H9 (cell line): ENCODE measurements around the gene MYH16. TPM values are rescaled to one million over a fixed set of nuclear protein-coding genes. Genes with fewer than 3 reads are reported as not detected.

ENCODE experiments used
- DNase-seq: peaks from one replicate; pipeline ENCODE4 v3.0.0-alpha.2; 2017
- H2AFZ ChIP-seq: one replicate; pipeline ENCODE4 v1.6.1; 2013; ENCODE audit warnings: mild to moderate bottlenecking, low read length, control low read depth, moderate library complexity
- H2AK5ac ChIP-seq: 2 replicates; pipeline ENCODE4 v1.6.1; 2013; ENCODE audit warnings: low read length, control low read depth, mixed read lengths; ENCODE audit not compliant: insufficient read length
- H2BK120ac ChIP-seq: one replicate; pipeline ENCODE4 v1.6.1; 2013; ENCODE audit warnings: low read depth, mild to moderate bottlenecking, low read length, control low read depth, inconsistent platforms; ENCODE audit not compliant: poor library complexity, severe bottlenecking
- H2BK12ac ChIP-seq: 2 replicates; pipeline ENCODE4 v1.6.1; 2013; ENCODE audit warnings: low read length, control low read depth, mixed read lengths, low read depth; ENCODE audit not compliant: insufficient read length
- H2BK15ac ChIP-seq: 2 replicates; pipeline ENCODE4 v1.6.1; 2013; ENCODE audit warnings: low read depth, low read length, control low read depth
- H2BK20ac ChIP-seq: one replicate; pipeline ENCODE4 v1.6.1; 2013; ENCODE audit warnings: low read depth, mild to moderate bottlenecking, low read length, control low read depth, inconsistent platforms; ENCODE audit not compliant: poor library complexity, severe bottlenecking
- H2BK5ac ChIP-seq: 2 replicates; pipeline ENCODE4 v1.6.1; 2013; ENCODE audit warnings: low read length, control low read depth, mixed read lengths; ENCODE audit not compliant: insufficient read length
- H3K14ac ChIP-seq: 2 replicates; pipeline ENCODE4 v1.6.1; 2013; ENCODE audit warnings: low read length, control low read depth; ENCODE audit not compliant: insufficient read depth
- H3K18ac ChIP-seq: 2 replicates; pipeline ENCODE4 v1.6.1; 2013; ENCODE audit warnings: low read depth, mild to moderate bottlenecking, mixed read lengths, low read length, control low read depth; ENCODE audit not compliant: insufficient read length
- H3K23ac ChIP-seq: 2 replicates; pipeline ENCODE4 v1.6.1; 2013; ENCODE audit warnings: low read length, control low read depth, mixed read lengths, low read depth; ENCODE audit not compliant: insufficient read length
- H3K23me2 ChIP-seq: 2 replicates; pipeline ENCODE4 v1.6.1; 2013; ENCODE audit warnings: low read depth, mild to moderate bottlenecking, mixed read lengths, low read length, control low read depth; ENCODE audit not compliant: insufficient read length, poor library complexity, severe bottlenecking
- H3K27ac ChIP-seq: 2 replicates; pipeline ENCODE4 v1.5.1; 2013; ENCODE audit warnings: low read length, control low read depth, mixed read lengths, low read depth; ENCODE audit not compliant: insufficient read length
- H3K27me3 ChIP-seq: 2 replicates; pipeline ENCODE4 v1.6.1; 2013; ENCODE audit warnings: low read length, control low read depth, inconsistent platforms; ENCODE audit not compliant: insufficient read depth
- H3K4ac ChIP-seq: 2 replicates; pipeline ENCODE4 v1.6.1; 2013; ENCODE audit warnings: low read depth, mild to moderate bottlenecking, control low read depth, inconsistent platforms, low read length, moderate library complexity
- H3K4me1 ChIP-seq: 2 replicates; pipeline ENCODE4 v1.6.1; 2013; ENCODE audit warnings: low read length, control low read depth, inconsistent platforms; ENCODE audit not compliant: insufficient read depth
- H3K4me2 ChIP-seq: 2 replicates; pipeline ENCODE4 v1.6.1; 2013; ENCODE audit warnings: low read length, control low read depth, mixed read lengths; ENCODE audit not compliant: insufficient read length, insufficient read depth
- H3K56ac ChIP-seq: 2 replicates; pipeline ENCODE4 v1.6.1; 2013; ENCODE audit warnings: low read depth, mild to moderate bottlenecking, mixed read lengths, low read length, control low read depth; ENCODE audit not compliant: insufficient read length
- H3K79me1 ChIP-seq: 2 replicates; pipeline ENCODE4 v1.6.1; 2013; ENCODE audit warnings: low read depth, mild to moderate bottlenecking, moderate library complexity, low read length, control low read depth, inconsistent platforms; ENCODE audit not compliant: insufficient read depth, poor library complexity, severe bottlenecking
- H3K79me2 ChIP-seq: 2 replicates; pipeline ENCODE4 v1.6.1; 2013; ENCODE audit warnings: low read length, control low read depth, inconsistent platforms; ENCODE audit not compliant: insufficient read depth
- H3K9ac ChIP-seq: 2 replicates; pipeline ENCODE4 v1.6.1; 2013; ENCODE audit warnings: low read length, control low read depth, mixed read lengths; ENCODE audit not compliant: insufficient read length; ENCODE audit errors: extremely low read depth
- H3K9me3 ChIP-seq: one replicate; pipeline ENCODE4 v1.6.1; 2013; ENCODE audit warnings: low read depth, low read length, inconsistent platforms; ENCODE audit not compliant: control insufficient read depth
- H3T11ph ChIP-seq: one replicate; pipeline ENCODE4 v1.6.1; 2013; ENCODE audit warnings: mild to moderate bottlenecking, low read length, control low read depth, inconsistent platforms
- H4K20me1 ChIP-seq: one replicate; pipeline ENCODE4 v1.6.1; 2013; ENCODE audit not compliant: control insufficient read depth, insufficient read length, insufficient read depth
- H4K5ac ChIP-seq: 2 replicates; pipeline ENCODE4 v1.6.1; 2013; ENCODE audit warnings: low read depth, mild to moderate bottlenecking, mixed read lengths, low read length, control low read depth; ENCODE audit not compliant: insufficient read length
- H4K8ac ChIP-seq: replicated peaks from 2 replicates; pipeline ENCODE4 v1.6.1; 2013; ENCODE audit warnings: low read length, control low read depth, mixed read lengths, low read depth; ENCODE audit not compliant: insufficient read length
- H4K91ac ChIP-seq: 2 replicates; pipeline ENCODE4 v1.6.1; 2013; ENCODE audit warnings: low read depth, mild to moderate bottlenecking, moderate library complexity, mixed read lengths, low read length, control low read depth; ENCODE audit not compliant: insufficient read length
- H3K27ac Mint-ChIP-seq, 3 experiments: 2 replicates in 2 of 3; 3 replicates in 1 of 3; pipeline ENCODE4 v1.8.0; 2020 to 2021; ENCODE audit warnings: mixed read lengths in 3 of 3, mild to moderate bottlenecking in 1 of 3, moderate library complexity in 1 of 3
- H3K27me3 Mint-ChIP-seq: 2 replicates; pipeline ENCODE4 v1.8.0; 2021; ENCODE audit warnings: low read depth, mild to moderate bottlenecking, moderate library complexity, mixed read lengths
- H3K36me3 Mint-ChIP-seq, 3 experiments: 2 replicates in 2 of 3; 3 replicates in 1 of 3; pipeline ENCODE4 v1.8.0; 2020 to 2021; ENCODE audit warnings: low read depth in 3 of 3, mixed read lengths in 3 of 3; ENCODE audit not compliant: insufficient read depth in 1 of 3
- H3K4me1 Mint-ChIP-seq, 2 experiments: 2 replicates each; pipeline ENCODE4 v1.8.0; 2020; ENCODE audit warnings: mixed read lengths in 2 of 2
- H3K4me3 Mint-ChIP-seq, 2 experiments: 2 replicates in 1 of 2; 3 replicates in 1 of 2; pipeline ENCODE4 v1.8.0; 2020 to 2021; ENCODE audit warnings: mild to moderate bottlenecking in 2 of 2, mixed read lengths in 2 of 2, moderate library complexity in 1 of 2
- H3K9me3 Mint-ChIP-seq, 2 experiments: 2 replicates in 1 of 2; 3 replicates in 1 of 2; pipeline ENCODE4 v1.8.0; 2020; ENCODE audit warnings: mild to moderate bottlenecking in 2 of 2, mixed read lengths in 2 of 2, moderate library complexity in 1 of 2
- WGBS: extraction: QIAGEN DNeasy Blood & Tissue Kit; methylation state at CpG from one replicate; pipeline ENCODE4 v1.1.7; 2013; ENCODE audit warnings: missing lambda C conversion rate, low lambda C conversion rate, mixed read lengths; ENCODE audit not compliant: insufficient read length; ENCODE audit errors: extremely low coverage; 5-methylcytosine and 5-hydroxymethylcytosine counted together
- total RNA-seq: library from RNA; stranded (reverse); gene quantifications from 2 replicates; pipeline ENCODE4 v1.2.1, GENCODE V29; 2021
- TF ChIP-seq, protein P1 (sequence below): fragments of 200-600 bp; sonication (generic); conservative IDR thresholded peaks from 3 replicates; pipeline ENCODE4 v1.8.0; 2021; ENCODE audit warnings: antibody characterized with exemption, mild to moderate bottlenecking

Gene MYH16
- total RNA-seq, 1 experiment from 2014 or later, result not detected

DNA sequence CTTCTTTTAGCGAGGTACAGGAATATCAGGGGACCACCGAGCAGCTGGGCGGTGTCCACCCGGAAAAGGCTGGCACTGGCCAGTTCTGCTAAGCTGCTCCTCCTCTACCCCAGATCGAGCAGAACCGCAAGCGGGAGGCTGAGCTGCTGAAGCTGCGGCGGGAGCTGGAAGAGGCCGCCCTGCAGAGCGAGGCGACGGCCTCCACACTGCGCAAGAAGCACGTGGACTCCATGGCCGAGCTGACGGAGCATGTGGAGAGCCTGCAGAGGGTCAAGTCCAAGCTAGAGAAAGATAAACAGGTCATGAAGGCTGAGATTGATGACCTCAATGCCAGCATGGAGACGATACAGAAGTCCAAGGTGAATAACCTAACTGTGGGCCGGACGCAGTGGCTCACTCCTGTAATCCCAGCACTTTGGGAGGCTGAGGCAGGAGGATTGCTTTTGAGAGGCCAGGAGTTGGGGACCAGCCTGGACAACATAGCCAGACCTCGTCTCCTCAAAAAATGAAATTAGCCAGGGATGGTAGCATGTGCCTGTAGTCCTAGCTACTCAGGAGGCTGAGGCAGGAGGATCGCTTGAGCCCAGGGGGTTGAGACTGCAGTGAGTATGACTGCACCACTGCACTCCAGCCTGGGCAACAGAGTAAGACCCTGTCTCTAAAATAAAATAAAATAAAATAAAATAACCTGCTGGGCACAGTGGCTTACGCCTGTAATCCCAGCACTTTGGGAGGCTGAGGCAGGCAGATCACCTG, 15.3 kb downstream of the MYH16 start:
- WGBS, result no CpG with 5 or more reads among the region's 23 CpGs

More for the DNA sequence above, 15.3 kb downstream of the MYH16 start:
- no peak overlapping the region for H2BK5ac ChIP-seq
- no peak overlapping the region for H3K9ac ChIP-seq
- H2BK20ac ChIP-seq, result no peak overlapping the region
- H3K56ac ChIP-seq, result no peak overlapping the region
- H2BK120ac ChIP-seq, result no peak overlapping the region
- H3K79me1 ChIP-seq, result no peaks in the 10 kb centered on the region
- H3K4ac ChIP-seq, result no peak overlapping the region
- no peaks in the 10 kb centered on the region for H3K9me3 ChIP-seq
- H2AFZ ChIP-seq, result no peak overlapping the region
- H4K5ac ChIP-seq, result no peak overlapping the region
- H3K4me2 ChIP-seq, result no peak overlapping the region
- H4K8ac ChIP-seq, result no peak overlapping the region
- no peak overlapping the region for H2AK5ac ChIP-seq
- H4K20me1 ChIP-seq, result no peaks in the 10 kb centered on the region
- no peak overlapping the region for H3K4me3 Mint-ChIP-seq
- no peaks in the 10 kb centered on the region for H3K79me2 ChIP-seq
- peak overlapping the region in 1 of 3 experiments; percentile 68; a peak in 1 of 7 replicates for H3K27ac Mint-ChIP-seq
- H3K23me2 ChIP-seq, result no peaks in the 10 kb centered on the region
- no peak overlapping the region for H2BK12ac ChIP-seq
- H3K4me1 ChIP-seq, result no peaks in the 10 kb centered on the region; the same call in 1 of the 2 replicates
- DNase-seq, result no peak
- no peak overlapping the region for H3K27ac ChIP-seq
- H3K18ac ChIP-seq, result no peak overlapping the region
- no peaks in the 10 kb centered on the region for H3K9me3 Mint-ChIP-seq
- no peaks in the 10 kb centered on the region for H3K27me3 ChIP-seq
- H3K4me1 Mint-ChIP-seq, result peaks cover 6% of the 10 kb centered on the region in 2 experiments
- H3T11ph ChIP-seq, result no peak overlapping the region
- H3K23ac ChIP-seq, result no peak overlapping the region
- no peak overlapping the region for H4K91ac ChIP-seq
- no peaks in the 10 kb centered on the region for H3K36me3 Mint-ChIP-seq
- no peaks in the 10 kb centered on the region for H3K27me3 Mint-ChIP-seq
- no peak overlapping the region for H2BK15ac ChIP-seq
- H3K14ac ChIP-seq, result no peak overlapping the region
- TF ChIP-seq, protein P1, sequence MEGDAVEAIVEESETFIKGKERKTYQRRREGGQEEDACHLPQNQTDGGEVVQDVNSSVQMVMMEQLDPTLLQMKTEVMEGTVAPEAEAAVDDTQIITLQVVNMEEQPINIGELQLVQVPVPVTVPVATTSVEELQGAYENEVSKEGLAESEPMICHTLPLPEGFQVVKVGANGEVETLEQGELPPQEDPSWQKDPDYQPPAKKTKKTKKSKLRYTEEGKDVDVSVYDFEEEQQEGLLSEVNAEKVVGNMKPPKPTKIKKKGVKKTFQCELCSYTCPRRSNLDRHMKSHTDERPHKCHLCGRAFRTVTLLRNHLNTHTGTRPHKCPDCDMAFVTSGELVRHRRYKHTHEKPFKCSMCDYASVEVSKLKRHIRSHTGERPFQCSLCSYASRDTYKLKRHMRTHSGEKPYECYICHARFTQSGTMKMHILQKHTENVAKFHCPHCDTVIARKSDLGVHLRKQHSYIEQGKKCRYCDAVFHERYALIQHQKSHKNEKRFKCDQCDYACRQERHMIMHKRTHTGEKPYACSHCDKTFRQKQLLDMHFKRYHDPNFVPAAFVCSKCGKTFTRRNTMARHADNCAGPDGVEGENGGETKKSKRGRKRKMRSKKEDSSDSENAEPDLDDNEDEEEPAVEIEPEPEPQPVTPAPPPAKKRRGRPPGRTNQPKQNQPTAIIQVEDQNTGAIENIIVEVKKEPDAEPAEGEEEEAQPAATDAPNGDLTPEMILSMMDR, result no peak
